Coronary artery (tissue), 2 donors: ENCODE results near the gene HOXA9.

ENCODE experiments used
- DNase-seq: peaks from one replicate; pipeline ENCODE4 v3.0.0-alpha.2; 2017; ENCODE audit warnings: low spot score
- H3K27ac ChIP-seq, 2 donors: fragments of 200-600 bp; sonication (generic); one replicate each; pipeline ENCODE4 v1.5.1; 2016 to 2019
- H3K4me3 ChIP-seq: fragments of 200-600 bp; sonication (generic); 2 replicates; pipeline ENCODE4 v1.5.1; 2016; ENCODE audit warnings: mild to moderate bottlenecking, moderate library complexity
- TF ChIP-seq, protein P1 (sequence below): fragments of 200-600 bp; sonication (generic); IDR thresholded peaks from one replicate; pipeline ENCODE4 v1.5.1; 2019; ENCODE audit warnings: antibody characterized with exemption

Gene HOXA9

DNA sequence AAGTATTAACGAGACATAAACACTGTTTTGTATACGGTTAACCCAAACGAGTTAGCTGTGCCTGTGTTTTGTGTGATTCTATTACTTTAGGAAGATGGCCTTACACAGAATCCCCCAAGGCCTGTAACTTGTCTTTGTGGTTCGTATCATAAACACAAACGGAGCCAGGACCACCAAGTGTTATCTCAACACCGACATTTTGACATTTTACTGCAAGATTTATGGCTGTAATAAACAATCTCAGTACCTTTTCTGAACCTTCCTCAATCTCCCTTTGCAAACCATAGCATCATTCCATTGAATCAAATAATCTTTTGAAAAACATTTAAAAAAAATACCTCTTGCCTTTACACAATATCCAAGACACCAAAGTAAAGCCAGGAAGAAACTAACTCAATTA, 32.4 kb downstream of the HOXA9 start:
- Histone ChIP-seq H3K27ac (no peak overlapping the region), H3K4me3 (no peak overlapping the region)
- TF ChIP-seq, protein P1, sequence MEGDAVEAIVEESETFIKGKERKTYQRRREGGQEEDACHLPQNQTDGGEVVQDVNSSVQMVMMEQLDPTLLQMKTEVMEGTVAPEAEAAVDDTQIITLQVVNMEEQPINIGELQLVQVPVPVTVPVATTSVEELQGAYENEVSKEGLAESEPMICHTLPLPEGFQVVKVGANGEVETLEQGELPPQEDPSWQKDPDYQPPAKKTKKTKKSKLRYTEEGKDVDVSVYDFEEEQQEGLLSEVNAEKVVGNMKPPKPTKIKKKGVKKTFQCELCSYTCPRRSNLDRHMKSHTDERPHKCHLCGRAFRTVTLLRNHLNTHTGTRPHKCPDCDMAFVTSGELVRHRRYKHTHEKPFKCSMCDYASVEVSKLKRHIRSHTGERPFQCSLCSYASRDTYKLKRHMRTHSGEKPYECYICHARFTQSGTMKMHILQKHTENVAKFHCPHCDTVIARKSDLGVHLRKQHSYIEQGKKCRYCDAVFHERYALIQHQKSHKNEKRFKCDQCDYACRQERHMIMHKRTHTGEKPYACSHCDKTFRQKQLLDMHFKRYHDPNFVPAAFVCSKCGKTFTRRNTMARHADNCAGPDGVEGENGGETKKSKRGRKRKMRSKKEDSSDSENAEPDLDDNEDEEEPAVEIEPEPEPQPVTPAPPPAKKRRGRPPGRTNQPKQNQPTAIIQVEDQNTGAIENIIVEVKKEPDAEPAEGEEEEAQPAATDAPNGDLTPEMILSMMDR, result no peak
- no peak for DNase-seq

DNA sequence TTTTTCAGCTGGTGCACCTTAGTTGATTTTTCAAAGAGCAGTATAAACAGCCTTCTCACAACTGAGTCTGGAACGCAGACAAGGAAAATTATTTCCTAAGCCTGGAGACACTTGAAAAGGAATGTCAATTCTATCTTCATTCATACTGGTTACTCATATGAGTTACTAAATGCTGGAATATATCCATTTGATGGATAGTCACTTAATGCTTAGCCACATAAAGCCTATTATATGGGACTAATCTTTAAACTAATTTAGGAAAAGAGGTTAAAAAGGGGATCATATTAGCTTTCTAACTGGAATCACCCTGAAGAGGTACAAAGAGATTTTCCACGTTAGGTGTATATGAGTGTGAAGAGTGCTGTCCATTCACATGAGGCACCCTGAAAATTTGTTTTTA, 33.1 kb downstream of the HOXA9 start:
- TF ChIP-seq, protein P1, result no peak
- H3K4me3 ChIP-seq, result no peak overlapping the region
- H3K27ac ChIP-seq, result no peak overlapping the region
- no peak for DNase-seq

DNA sequence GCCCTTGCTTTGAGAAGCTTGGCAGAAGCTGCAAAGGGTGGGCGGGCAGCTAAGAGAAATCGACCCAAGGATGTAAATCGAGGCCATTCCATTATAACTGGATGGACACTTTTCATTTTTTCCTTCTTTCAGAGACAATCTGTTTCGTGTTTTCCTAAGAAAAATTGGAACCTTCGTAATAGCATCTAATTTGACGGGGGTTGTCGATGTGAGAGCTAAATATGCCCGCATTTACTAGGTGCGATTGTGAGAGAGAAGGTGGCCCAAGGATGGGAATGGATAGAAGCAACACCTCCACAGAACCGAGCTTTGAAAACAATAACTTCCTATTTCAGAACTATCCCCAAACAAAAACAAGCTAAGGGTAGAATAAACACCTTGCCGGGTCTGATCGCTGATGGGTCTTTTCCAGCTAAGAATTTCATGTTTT, 33.9 kb downstream of the HOXA9 start:
- TF ChIP-seq, protein P1, result no peak
- no peak overlapping the region for H3K27ac ChIP-seq
- no peak for DNase-seq
- H3K4me3 ChIP-seq, result peak overlapping the region; percentile 76

DNA sequence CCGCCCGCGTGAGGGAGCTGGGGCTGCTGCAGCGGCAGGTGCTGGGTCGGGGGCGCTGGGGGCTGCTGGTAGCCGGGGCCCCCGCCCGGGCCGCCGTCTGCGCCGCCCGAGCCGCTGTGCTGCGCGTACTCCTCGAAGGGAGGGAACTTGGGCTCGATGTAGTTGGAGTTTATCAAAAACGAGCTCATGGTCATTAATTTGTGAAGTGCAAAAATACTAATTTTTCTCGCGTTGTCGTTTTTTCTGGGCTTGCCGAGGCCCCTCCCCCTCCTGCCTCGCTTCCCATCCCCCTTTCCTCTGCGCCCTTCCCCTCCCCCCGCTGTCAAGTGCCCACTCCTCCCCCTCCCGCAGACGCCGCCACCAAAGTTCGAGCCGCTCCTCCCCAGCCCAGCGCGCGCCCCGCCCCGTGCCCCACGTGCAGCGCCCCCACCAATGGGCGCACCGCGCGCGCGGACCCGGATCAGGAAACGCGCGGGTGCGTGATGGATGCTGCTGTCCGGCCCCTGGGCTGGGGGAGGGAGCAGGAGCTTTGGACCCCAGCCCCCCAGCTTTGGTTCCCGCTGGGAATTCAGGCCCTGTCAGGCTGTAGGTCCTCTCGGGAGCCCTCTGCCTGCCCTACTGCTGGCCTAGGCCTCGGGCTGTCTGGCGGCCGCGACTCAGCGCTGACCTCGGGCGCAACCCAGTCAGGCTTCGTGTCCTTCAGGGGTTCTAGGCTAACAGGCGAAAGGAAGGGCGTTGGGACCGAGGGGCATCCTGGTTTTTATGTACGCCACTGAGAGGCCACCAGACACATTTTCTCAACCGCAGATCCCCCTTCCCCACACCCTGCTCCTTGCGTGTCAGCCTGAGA, 34.6 kb downstream of the HOXA9 start, which contains the start of gene HOXA4:
HOXA4 (minus strand) TSS at position 218 of the 850 bp plus-strand sequence; CDS start at position 194, 24 bp downstream.
- H3K4me3 ChIP-seq, result peak within 1 kb of the TSS; percentile 76
- peak within 1 kb of the TSS in 1 of 2 donors; percentile 81 for H3K27ac ChIP-seq
- peak; percentile 66 for DNase-seq
- TF ChIP-seq, protein P1, result no peak

DNA sequence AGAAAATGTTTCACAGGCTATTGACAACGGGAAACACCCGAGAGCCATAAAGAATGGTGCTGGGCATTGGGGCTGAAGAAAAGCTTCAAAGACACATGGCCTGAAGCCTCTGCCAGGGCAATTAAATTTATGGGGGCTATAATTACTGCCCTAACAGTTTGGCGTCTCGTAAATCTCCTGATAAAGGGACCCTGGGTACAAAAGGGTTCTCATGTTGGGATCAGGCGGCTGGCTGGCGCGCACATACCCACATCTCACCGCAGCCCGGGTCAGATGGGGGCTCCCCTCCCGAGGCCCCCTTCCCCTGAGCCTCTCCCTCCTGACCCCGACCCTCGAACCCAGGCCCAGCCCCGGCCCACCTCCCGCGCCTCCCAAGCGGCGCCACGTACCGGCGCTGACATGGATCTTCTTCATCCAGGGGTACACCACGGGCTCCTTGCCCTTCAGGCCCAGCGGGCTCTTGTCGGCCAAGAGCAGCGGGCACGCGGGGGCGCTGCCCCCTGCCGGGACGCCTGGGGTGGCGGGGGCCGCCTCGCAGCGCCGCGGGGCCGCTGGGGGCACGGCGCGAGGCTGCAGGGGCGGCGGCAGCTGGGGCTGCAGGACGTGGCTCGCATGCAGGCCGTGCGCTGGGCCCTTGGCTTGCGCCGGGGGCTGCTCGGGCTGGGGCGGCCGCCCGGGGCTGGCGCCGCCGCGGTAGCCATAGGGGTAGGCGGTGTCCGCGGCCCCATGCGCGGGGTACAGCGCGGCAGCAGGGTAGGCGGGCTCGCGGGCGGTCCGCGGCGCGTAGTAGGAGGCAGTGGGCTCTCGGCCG, 35.4 kb downstream of the HOXA9 start:
- peak; percentile 60 for DNase-seq
- H3K4me3 ChIP-seq, result peak overlapping the region; percentile 76
- peak overlapping the region in 1 of 2 donors; percentile 81 for H3K27ac ChIP-seq
- TF ChIP-seq, protein P1, result no peak

DNA sequence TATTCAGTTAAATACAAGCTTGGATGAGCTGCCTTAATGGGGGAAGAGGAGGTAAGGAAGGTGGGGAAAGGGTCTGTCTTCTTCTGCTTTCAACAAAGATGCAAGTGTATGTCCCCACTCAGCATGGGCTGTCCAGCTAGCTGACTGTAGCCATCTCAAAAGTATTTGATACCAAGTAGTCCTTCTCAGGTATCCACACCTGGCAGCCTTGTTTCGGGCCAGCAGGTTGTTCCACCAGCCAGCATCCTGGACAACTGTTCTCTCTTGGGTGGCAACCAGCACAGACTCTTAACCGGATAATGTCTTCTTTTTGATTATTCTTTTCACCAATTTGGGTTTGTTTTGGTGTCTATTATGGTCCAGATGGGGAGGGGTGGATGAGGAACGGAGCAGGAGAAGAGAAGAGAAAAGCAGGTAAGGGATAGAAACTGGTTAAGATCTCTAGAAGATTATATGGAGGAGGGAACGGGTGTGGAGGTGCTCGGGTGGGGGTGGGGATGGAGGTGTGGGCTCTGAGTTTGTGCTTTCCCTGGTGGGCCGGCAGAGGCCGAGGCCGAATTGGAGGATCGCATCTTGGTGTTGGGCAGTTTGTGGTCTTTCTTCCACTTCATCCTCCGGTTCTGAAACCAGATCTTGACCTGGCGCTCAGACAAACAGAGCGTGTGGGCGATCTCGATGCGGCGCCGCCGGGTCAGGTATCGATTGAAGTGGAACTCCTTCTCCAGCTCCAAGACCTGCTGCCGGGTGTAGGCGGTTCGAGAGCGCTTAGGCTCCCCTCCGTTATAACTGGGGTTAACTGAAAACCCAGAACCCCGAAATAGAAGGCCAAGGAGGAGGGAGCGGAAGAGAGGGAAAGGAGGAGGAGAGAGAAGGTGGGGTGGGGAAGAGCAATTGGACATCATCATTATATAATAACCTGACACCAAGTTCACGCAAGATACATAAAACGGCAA, 36.3 kb downstream of the HOXA9 start:
- Histone ChIP-seq H3K27ac (no peak overlapping the region), H3K4me3 (peak overlapping the region; percentile 76)
- TF ChIP-seq, protein P1, result no peak
- DNase-seq, result peak; percentile 53
